Smooth muscle cell (in vitro differentiated cells): ENCODE data around the gene PKD2. TPM values are rescaled to one million over a fixed set of nuclear protein-coding genes. Genes with fewer than 3 reads are reported as not detected.
A peak's percentile ranks its signal among the peaks of the same experiment; 100 is the strongest.

Source experiments
- DNase-seq: peaks from one replicate; lab custom pipeline; 2025; ENCODE audit not compliant: unreplicated experiment; lab: John Stamatoyannopoulos, UW
- H2AFZ ChIP-seq: fragments of 200-600 bp; sonication (generic); 2 replicates; pipeline ENCODE4 v1.6.0; 2016; ENCODE audit warnings: antibody characterized with exemption, low read depth, mild to moderate bottlenecking
- H3F3A ChIP-seq: fragments of 200-600 bp; sonication (generic); 2 replicates; pipeline ENCODE4 v1.6.0; 2017; ENCODE audit warnings: antibody characterized with exemption, low read depth
- H3K27ac ChIP-seq: fragments of 200-600 bp; sonication (generic); 2 replicates; pipeline ENCODE4 v1.5.1; 2016; ENCODE audit warnings: low read depth, mild to moderate bottlenecking
- H3K27me3 ChIP-seq: fragments of 200-600 bp; sonication (generic); 2 replicates; pipeline ENCODE4 v1.6.1; 2016; ENCODE audit warnings: low read depth, mild to moderate bottlenecking
- H3K36me3 ChIP-seq: fragments of 200-600 bp; sonication (generic); 2 replicates; pipeline ENCODE4 v1.5.1; 2016; ENCODE audit warnings: low read depth
- H3K4me1 ChIP-seq: fragments of 200-600 bp; sonication (generic); 2 replicates; pipeline ENCODE4 v1.5.1; 2016; ENCODE audit warnings: low read depth
- H3K4me2 ChIP-seq: fragments of 200-600 bp; sonication (generic); 2 replicates; pipeline ENCODE4 v1.6.0; 2016; ENCODE audit warnings: mild to moderate bottlenecking
- H3K4me3 ChIP-seq: fragments of 200-600 bp; sonication (generic); 2 replicates; pipeline ENCODE4 v1.5.1; 2016; ENCODE audit warnings: mild to moderate bottlenecking
- H3K79me2 ChIP-seq: fragments of 200-600 bp; sonication (generic); 2 replicates; pipeline ENCODE4 v1.6.0; 2016; ENCODE audit warnings: low read depth, mild to moderate bottlenecking
- H3K9ac ChIP-seq: fragments of 200-600 bp; sonication (generic); 2 replicates; pipeline ENCODE4 v1.6.0; 2016; ENCODE audit warnings: low read depth
- H3K9me3 ChIP-seq: fragments of 200-600 bp; sonication (generic); replicated peaks from 2 replicates; pipeline ENCODE4 v1.5.1; 2016; ENCODE audit warnings: low read depth
- H4K20me1 ChIP-seq: fragments of 200-600 bp; sonication (generic); 2 replicates; pipeline ENCODE4 v1.6.0; 2016; ENCODE audit warnings: low read depth
- WGBS: methylation state at CpG from one replicate; pipeline ENCODE4 v1.1.7; 2016; ENCODE audit warnings: low lambda C conversion rate; 5-methylcytosine and 5-hydroxymethylcytosine counted together
- polyA plus RNA-seq: library from polyadenylated mRNA; unstranded; fragments of >200 nt; fragmentation: Nextera tagmentation; extraction: Ambion mirVana; gene quantifications from 2 replicates; pipeline ENCODE4 v1.2.1, GENCODE V29; 2016
- total RNA-seq: library from RNA; depleted of rRNA; stranded (reverse); fragments of >200 nt; gene quantifications from 2 replicates; pipeline ENCODE4 v1.2.3, GENCODE V29; 2014
- TF ChIP-seq, protein P1 (sequence below): fragments of 200-600 bp; sonication (generic); IDR thresholded peaks from 2 replicates; pipeline ENCODE4 v1.5.1; 2017; ENCODE audit warnings: borderline replicate concordance, mild to moderate bottlenecking, antibody characterized with exemption; ENCODE audit not compliant: insufficient read depth, poor library complexity, severe bottlenecking

PKD2 gene
- total and polyA plus RNA-seq, 2 experiments from 2014 or later, result 19.8 to 41.4 TPM

DNA sequence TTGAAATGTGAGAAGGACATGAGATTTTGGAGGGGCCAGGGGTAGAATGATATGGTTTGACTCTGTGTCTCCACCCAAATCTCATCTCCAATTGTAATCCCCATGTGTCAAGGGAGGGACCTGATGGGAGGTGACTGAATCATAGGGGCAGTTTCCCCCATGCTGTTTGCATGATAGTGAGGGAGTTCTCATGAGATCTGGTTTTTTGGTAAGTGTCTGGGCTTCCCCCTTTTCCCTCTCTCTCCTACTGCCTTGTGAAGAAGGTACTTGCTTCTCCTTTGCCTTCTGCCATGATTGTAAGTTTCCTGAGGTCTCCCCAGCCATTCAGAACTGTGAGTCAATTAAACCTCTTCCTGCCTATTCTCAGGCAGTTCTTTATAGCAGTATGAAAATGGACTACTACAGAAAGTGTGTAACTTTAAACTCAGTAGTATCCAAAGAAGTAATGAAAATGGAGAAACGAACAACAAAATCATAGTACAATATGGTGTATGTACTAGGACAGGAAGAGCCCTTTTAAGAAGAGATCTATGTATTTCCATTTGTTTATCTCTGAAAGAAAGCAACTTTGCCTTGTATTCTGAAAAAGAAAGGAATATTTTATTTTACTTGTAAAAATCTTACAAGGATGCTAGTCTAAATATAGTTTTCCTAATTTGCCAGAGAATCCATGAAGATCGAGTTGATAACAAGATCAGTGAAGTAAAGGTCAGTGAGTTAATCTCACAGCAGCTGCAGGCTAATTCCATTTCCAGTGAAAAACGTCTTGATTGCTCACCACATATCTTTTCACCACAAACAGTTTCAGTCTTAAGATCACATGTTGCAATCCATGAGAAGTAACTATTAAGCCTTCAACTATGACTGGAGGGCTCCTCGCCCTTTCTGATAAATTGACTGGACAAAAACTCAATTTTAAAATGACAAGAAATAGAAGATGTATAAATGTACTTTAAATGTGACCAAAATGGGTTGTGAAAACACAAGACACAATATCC lies 20.5 kb downstream of the PKD2 start:
- H3K27me3 ChIP-seq, result no peaks in the 10 kb centered on the region
- H3K79me2 ChIP-seq, result peaks cover 3% of the 10 kb centered on the region
- peaks cover 10% of the 10 kb centered on the region for H4K20me1 ChIP-seq
- peak overlapping the region; percentile 78 for H3K4me2 ChIP-seq
- TF ChIP-seq, protein P1, sequence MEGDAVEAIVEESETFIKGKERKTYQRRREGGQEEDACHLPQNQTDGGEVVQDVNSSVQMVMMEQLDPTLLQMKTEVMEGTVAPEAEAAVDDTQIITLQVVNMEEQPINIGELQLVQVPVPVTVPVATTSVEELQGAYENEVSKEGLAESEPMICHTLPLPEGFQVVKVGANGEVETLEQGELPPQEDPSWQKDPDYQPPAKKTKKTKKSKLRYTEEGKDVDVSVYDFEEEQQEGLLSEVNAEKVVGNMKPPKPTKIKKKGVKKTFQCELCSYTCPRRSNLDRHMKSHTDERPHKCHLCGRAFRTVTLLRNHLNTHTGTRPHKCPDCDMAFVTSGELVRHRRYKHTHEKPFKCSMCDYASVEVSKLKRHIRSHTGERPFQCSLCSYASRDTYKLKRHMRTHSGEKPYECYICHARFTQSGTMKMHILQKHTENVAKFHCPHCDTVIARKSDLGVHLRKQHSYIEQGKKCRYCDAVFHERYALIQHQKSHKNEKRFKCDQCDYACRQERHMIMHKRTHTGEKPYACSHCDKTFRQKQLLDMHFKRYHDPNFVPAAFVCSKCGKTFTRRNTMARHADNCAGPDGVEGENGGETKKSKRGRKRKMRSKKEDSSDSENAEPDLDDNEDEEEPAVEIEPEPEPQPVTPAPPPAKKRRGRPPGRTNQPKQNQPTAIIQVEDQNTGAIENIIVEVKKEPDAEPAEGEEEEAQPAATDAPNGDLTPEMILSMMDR, result no peak
- WGBS, result 17% methylated on average over 4 of the region's 4 CpGs
- no peak overlapping the region for H2AFZ ChIP-seq
- peaks cover 6% of the 10 kb centered on the region for H3K9me3 ChIP-seq
- peak overlapping the region; percentile 30 for H3K9ac ChIP-seq
- no peak for DNase-seq
- no peak overlapping the region for H3K4me3 ChIP-seq
- H3K4me1 ChIP-seq, result peaks cover 13% of the 10 kb centered on the region
- peaks cover 28% of the 10 kb centered on the region for H3F3A ChIP-seq
- H3K27ac ChIP-seq, result peak overlapping the region; percentile 89
- peaks cover 5% of the 10 kb centered on the region for H3K36me3 ChIP-seq

DNA sequence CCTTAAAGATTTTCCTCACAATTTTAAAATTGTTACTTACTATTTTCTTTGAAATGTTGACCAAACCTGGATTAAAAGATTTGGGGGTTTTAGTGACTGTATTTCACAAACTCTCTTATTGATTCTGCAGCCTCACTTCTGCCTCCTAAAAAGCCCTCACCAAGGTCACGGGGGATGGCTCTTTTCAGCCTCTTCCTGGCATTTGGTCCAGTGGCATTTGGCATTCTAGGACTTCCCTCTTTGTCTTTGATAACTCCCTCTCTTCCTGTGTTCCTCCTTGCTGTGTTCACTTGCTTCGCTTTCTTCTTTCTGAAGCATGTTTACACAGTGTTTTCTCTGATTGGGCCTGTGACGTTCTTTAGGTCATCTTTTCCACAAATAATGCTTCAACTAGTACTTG lies 21.5 kb downstream of the PKD2 start:
- WGBS, result 50% methylated on average over 3 of the region's 3 CpGs
- H3K9ac ChIP-seq, result peak overlapping the region; percentile 30

DNA sequence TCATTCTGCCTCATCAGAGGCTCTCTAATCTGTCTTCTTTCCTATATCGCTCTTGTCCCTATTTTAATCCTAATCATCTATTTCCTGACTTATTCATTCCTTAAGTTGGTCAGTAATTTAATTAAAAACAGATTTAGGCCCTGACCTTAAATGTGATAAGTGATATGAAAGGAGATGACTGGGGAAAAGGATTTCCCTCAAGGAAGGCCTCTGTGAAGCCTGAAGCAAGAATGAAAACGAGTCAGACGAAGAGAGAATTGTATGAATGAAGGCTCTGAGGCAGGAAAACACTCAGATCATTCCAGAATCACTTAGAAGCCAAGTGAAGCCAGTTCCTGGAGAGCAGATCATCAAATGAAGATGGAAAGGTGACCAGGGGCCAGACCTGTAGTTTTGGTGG lies 22.1 kb downstream of the PKD2 start:
- no peak for DNase-seq
- TF ChIP-seq, protein P1, result no peak
- Histone ChIP-seq H3K27ac (peak overlapping the region; percentile 89), H2AFZ (no peak overlapping the region), H3K36me3 (peaks cover 5% of the 10 kb centered on the region), H3K79me2 (peaks cover 3% of the 10 kb centered on the region), H3K27me3 (no peaks in the 10 kb centered on the region), H3K4me3 (no peak overlapping the region), H3F3A (peaks cover 28% of the 10 kb centered on the region), H4K20me1 (peaks cover 15% of the 10 kb centered on the region), H3K4me2 (peak overlapping the region; percentile 65), H3K9me3 (peaks cover 6% of the 10 kb centered on the region), H3K4me1 (peaks cover 13% of the 10 kb centered on the region), H3K9ac (no peak overlapping the region)
- WGBS, result 43% methylated on average over 3 of the region's 3 CpGs

More for the DNA sequence above, 21.5 kb downstream of the PKD2 start:
- TF ChIP-seq, protein P1, result no peak
- peaks cover 13% of the 10 kb centered on the region for H3K4me1 ChIP-seq
- peaks cover 6% of the 10 kb centered on the region for H3K9me3 ChIP-seq
- peaks cover 5% of the 10 kb centered on the region for H3K36me3 ChIP-seq
- H3K27me3 ChIP-seq, result no peaks in the 10 kb centered on the region
- peaks cover 3% of the 10 kb centered on the region for H3K79me2 ChIP-seq
- no peak overlapping the region for H2AFZ ChIP-seq
- H3K4me2 ChIP-seq, result peak overlapping the region; percentile 65
- H3K27ac ChIP-seq, result peak overlapping the region; percentile 89
- H3F3A ChIP-seq, result peaks cover 28% of the 10 kb centered on the region
- peaks cover 13% of the 10 kb centered on the region for H4K20me1 ChIP-seq
- DNase-seq, result no peak
- H3K4me3 ChIP-seq, result no peak overlapping the region
